SK-N-SH treated with all-trans-retinoic acid at 6 μM for 48 hours (cell line): ENCODE results near the gene UBE2E3.

ENCODE experiments used
- ARNTL ChIP-seq: fragments of 450-650 bp; formaldehyde crosslinking; IDR thresholded peaks from 2 replicates; pipeline ENCODE4 v1.5.0; 2020; ENCODE audit warnings: low read depth, mild to moderate bottlenecking, moderate library complexity, borderline replicate concordance
- CSDC2 ChIP-seq: fragments of 250-450 bp; sonication (Bioruptor Pico); IDR thresholded peaks from 2 replicates; pipeline ENCODE4 v1.5.0; 2020; ENCODE audit warnings: mild to moderate bottlenecking, moderate library complexity
- PPARA ChIP-seq: fragments of 250-450 bp; sonication (Bioruptor Pico); IDR thresholded peaks from 2 replicates; pipeline ENCODE4 v1.5.0; 2020; ENCODE audit warnings: mild to moderate bottlenecking, borderline replicate concordance
- TCF4 ChIP-seq: fragments of 250-450 bp; sonication (Bioruptor Pico); IDR thresholded peaks from 2 replicates; pipeline ENCODE4 v1.8.0; 2021; ENCODE audit warnings: mild to moderate bottlenecking, moderate library complexity, borderline replicate concordance
- ZFP3 ChIP-seq: fragments of 250-450 bp; sonication (Bioruptor Pico); IDR thresholded peaks from 2 replicates; pipeline ENCODE4 v1.5.0; 2020; ENCODE audit warnings: mild to moderate bottlenecking, moderate library complexity
- ZFP30 ChIP-seq: fragments of 450-650 bp; formaldehyde crosslinking; IDR thresholded peaks from 2 replicates; pipeline ENCODE4 v1.5.0; 2022; ENCODE audit warnings: mild to moderate bottlenecking, moderate library complexity
- ZNF8 ChIP-seq: fragments of 450-650 bp; formaldehyde crosslinking; IDR thresholded peaks from 2 replicates; pipeline ENCODE4 v1.5.0; 2020; ENCODE audit warnings: mild to moderate bottlenecking, moderate library complexity
- TF ChIP-seq, protein P1 (sequence below): fragments of 250-450 bp; sonication (Bioruptor Pico); IDR thresholded peaks from 2 replicates; pipeline ENCODE4 v1.5.1; 2020; ENCODE audit warnings: low read depth, mild to moderate bottlenecking, moderate library complexity
- TF ChIP-seq, protein P2 (sequence below): fragments of 250-450 bp; sonication (Bioruptor Pico); IDR thresholded peaks from 2 replicates; pipeline ENCODE4 v1.8.0; 2020; ENCODE audit warnings: mild to moderate bottlenecking, moderate library complexity, borderline replicate concordance
- TF ChIP-seq, protein P3 (sequence below): fragments of 250-450 bp; sonication (Bioruptor Pico); IDR thresholded peaks from 2 replicates; pipeline ENCODE4 v1.8.0; 2021; ENCODE audit warnings: low read depth, mild to moderate bottlenecking, moderate library complexity, borderline replicate concordance

DNA sequence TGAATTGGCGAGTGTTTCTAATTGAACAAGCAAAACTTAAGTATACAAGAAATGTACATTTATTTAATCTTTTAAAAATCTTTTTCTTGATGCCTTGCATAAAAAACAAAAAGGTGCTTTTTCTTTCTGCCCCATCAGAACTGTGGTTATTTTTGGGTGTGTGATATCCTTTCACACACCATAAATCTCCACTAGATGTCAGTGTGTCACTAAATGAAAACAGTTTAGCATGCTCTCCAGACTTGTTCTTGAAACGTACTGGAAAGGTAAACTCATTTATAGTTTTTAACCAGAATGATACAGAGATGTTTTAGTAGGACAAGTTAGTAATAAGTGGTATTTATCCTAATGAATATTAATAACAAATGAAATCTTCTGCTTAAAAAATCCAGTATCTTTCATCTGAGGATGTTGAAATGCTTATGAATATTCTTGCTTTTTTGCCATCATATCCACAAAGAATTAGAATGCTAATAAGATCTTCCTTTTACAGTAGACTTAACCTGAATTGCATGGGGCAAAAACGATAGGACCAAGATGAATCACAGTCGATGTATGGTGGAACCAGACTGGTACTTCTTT lies 96.8 kb downstream of the UBE2E3 start:
- TF ChIP-seq, protein P1, sequence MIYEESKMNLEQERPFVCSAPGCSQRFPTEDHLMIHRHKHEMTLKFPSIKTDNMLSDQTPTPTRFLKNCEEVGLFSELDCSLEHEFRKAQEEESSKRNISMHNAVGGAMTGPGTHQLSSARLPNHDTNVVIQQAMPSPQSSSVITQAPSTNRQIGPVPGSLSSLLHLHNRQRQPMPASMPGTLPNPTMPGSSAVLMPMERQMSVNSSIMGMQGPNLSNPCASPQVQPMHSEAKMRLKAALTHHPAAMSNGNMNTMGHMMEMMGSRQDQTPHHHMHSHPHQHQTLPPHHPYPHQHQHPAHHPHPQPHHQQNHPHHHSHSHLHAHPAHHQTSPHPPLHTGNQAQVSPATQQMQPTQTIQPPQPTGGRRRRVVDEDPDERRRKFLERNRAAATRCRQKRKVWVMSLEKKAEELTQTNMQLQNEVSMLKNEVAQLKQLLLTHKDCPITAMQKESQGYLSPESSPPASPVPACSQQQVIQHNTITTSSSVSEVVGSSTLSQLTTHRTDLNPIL (CRISPR knock-in tag): no peak
- TF ChIP-seq ZFP3 (CRISPR knock-in tag) (no peak), TCF4 (CRISPR knock-in tag) (no peak), ZNF8 (CRISPR knock-in tag) (no peak), CSDC2 (CRISPR knock-in tag) (no peak), PPARA (CRISPR knock-in tag) (no peak), ZFP30 (no peak), ARNTL (no peak)
- TF ChIP-seq, protein P2, sequence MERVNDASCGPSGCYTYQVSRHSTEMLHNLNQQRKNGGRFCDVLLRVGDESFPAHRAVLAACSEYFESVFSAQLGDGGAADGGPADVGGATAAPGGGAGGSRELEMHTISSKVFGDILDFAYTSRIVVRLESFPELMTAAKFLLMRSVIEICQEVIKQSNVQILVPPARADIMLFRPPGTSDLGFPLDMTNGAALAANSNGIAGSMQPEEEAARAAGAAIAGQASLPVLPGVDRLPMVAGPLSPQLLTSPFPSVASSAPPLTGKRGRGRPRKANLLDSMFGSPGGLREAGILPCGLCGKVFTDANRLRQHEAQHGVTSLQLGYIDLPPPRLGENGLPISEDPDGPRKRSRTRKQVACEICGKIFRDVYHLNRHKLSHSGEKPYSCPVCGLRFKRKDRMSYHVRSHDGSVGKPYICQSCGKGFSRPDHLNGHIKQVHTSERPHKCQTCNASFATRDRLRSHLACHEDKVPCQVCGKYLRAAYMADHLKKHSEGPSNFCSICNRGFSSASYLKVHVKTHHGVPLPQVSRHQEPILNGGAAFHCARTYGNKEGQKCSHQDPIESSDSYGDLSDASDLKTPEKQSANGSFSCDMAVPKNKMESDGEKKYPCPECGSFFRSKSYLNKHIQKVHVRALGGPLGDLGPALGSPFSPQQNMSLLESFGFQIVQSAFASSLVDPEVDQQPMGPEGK (CRISPR knock-in tag): no peak
- TF ChIP-seq, protein P3, sequence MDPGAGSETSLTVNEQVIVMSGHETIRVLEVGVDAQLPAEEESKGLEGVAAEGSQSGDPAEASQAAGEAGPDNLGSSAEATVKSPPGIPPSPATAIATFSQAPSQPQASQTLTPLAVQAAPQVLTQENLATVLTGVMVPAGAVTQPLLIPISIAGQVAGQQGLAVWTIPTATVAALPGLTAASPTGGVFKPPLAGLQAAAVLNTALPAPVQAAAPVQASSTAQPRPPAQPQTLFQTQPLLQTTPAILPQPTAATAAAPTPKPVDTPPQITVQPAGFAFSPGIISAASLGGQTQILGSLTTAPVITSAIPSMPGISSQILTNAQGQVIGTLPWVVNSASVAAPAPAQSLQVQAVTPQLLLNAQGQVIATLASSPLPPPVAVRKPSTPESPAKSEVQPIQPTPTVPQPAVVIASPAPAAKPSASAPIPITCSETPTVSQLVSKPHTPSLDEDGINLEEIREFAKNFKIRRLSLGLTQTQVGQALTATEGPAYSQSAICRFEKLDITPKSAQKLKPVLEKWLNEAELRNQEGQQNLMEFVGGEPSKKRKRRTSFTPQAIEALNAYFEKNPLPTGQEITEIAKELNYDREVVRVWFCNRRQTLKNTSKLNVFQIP (CRISPR knock-in tag): no peak
